DMS 273 treated with DMSO at 0.1 percent for 48 hours (cell line): ENCODE data around the gene FERMT1.
"Not testable (repeated sequence)": the region's sequence is repeated elsewhere in the genome, so short reads cannot be mapped to it uniquely, and the experiment has no call there.

Experiments
- DNase-seq: peaks from one replicate; lab custom pipeline; 2025; lab: John Stamatoyannopoulos, UW

FERMT1 gene

GRCh38 chr20:6040958-6041807 is 81.6 kb downstream of the FERMT1 start:
- no peak for DNase-seq

- DNase-seq = no peak
These were observed 82.3 kb downstream of the FERMT1 start for GRCh38 chr20:6040540-6040939.

- DNase-seq = no peak
These were observed 83.1 kb downstream of the FERMT1 start for GRCh38 chr20:6039766-6040165.

GRCh38 chr20:6038256-6038655 is 84.6 kb downstream of the FERMT1 start:
- no peak for DNase-seq

- no peak for DNase-seq
These were observed 85.7 kb downstream of the FERMT1 start for GRCh38 chr20:6037082-6037481.

GRCh38 chr20:6036213-6036612 is 86.6 kb downstream of the FERMT1 start:
- DNase-seq = no peak

- no peak for DNase-seq
These were observed 88.5 kb downstream of the FERMT1 start for GRCh38 chr20:6034134-6034969.

- not testable (repeated sequence) for DNase-seq
These were observed 89.9 kb downstream of the FERMT1 start for GRCh38 chr20:6032907-6033306.

GRCh38 chr20:6030453-6031080 is 92.3 kb downstream of the FERMT1 start:
- no peak for DNase-seq

GRCh38 chr20:6029538-6029937 is 93.3 kb downstream of the FERMT1 start:
- DNase-seq = no peak

GRCh38 chr20:6028818-6029217 is 94.0 kb downstream of the FERMT1 start:
- DNase-seq = no peak

- no peak for DNase-seq
These were observed 96.8 kb downstream of the FERMT1 start for GRCh38 chr20:6026051-6026450.
